Measurements from ENCODE around the gene C20orf96.

DNA sequence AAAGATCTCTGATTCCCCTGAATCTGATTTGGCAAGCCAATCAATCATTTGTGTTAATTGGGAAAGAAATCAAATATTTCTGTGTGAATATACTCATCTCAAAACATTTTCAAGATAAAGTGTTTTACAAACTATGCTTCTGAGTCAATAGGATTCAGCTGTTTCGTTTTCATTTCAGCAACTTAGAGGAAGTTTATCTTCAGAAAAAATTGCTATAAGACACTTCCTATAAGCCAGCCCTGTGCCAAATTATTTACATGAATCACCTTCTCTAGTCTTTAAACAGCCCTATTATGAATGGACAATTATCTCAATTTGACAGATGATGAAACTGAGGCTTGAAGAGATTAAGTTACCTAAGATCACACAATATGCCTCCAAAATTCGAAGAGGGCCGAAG, 52.6 kb downstream of the C20orf96 start:
- TF ChIP-seq MXI1 (conservative IDR thresholded peaks at IDR 0.05; ENCODE audit: poor library complexity, severe bottlenecking) (no peak), POLR2AphosphoS5 (IDR thresholded peaks at IDR 0.05) (no peak), SMC3 (conservative IDR thresholded peaks at IDR 0.05; ENCODE audit: poor library complexity) (no peak), EZH2 (IDR thresholded peaks at IDR 0.05; ENCODE audit: borderline replicate concordance, insufficient read depth, low read length, poor library complexity, severe bottlenecking) (no peak), TAF1 (IDR thresholded peaks at IDR 0.05; ENCODE audit: low read depth) (no peak), EP300 (conservative IDR thresholded peaks at IDR 0.05; ENCODE audit: poor library complexity, severe bottlenecking) (no peak)
- TF ChIP-seq, protein P1, sequence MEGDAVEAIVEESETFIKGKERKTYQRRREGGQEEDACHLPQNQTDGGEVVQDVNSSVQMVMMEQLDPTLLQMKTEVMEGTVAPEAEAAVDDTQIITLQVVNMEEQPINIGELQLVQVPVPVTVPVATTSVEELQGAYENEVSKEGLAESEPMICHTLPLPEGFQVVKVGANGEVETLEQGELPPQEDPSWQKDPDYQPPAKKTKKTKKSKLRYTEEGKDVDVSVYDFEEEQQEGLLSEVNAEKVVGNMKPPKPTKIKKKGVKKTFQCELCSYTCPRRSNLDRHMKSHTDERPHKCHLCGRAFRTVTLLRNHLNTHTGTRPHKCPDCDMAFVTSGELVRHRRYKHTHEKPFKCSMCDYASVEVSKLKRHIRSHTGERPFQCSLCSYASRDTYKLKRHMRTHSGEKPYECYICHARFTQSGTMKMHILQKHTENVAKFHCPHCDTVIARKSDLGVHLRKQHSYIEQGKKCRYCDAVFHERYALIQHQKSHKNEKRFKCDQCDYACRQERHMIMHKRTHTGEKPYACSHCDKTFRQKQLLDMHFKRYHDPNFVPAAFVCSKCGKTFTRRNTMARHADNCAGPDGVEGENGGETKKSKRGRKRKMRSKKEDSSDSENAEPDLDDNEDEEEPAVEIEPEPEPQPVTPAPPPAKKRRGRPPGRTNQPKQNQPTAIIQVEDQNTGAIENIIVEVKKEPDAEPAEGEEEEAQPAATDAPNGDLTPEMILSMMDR (IDR thresholded peaks at IDR 0.05; ENCODE audit: poor library complexity, severe bottlenecking), result no peak

All from neural cell (in vitro differentiated cells).